Measurements from ENCODE around the gene SIX4. TPM values are rescaled to one million over a fixed set of nuclear protein-coding genes. Genes with fewer than 3 reads are reported as not detected.

SIX4 gene
- total and polyA plus RNA-seq, 10 of the 15 experiments (the other 5 are each of a cell fraction or from before 2014, with no cell fraction given) = 0.04 to 0.26 (median 0.06) TPM; not detected in 5

DNA sequence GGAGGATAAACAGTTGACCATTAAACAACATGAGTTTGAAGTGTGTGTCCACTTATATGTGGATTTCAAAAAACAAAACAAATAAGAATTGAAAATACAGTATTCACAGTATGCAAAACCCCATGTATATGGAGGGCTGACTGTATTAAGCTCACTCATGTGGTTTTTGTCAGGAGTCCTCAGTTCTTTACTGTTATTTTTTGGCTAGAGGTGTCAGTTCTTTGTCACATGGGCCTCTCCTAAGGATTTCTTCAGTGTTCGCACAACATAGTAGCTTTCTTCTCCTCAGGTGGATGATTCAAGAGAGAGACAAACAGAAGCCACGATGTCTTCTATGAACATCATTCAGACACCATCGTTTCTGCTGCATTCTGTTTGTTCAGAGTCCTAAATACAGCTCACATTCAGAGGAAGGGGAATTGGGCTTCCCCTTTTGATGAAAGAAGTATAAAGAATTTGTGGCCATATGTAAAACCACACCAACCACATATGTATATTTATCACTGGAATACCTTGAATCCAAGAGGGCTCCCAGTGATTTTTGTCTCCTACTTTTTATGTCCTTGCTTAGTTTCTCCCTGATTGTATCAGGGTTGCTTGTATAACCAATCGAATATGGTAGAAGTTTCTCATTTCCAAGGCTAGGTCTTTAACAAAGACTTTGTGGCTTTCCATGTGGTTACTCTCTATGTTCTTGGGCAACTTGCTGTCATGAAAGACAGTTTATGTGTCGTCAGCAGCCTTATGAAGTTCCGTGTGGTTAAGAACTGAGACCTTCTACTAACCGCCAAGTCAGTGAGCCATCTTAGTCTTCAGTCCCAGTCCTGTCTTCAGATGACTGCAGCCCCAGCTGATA, 29.3 kb upstream of the SIX4 start (continued):
- TF ChIP-seq, protein P1, sequence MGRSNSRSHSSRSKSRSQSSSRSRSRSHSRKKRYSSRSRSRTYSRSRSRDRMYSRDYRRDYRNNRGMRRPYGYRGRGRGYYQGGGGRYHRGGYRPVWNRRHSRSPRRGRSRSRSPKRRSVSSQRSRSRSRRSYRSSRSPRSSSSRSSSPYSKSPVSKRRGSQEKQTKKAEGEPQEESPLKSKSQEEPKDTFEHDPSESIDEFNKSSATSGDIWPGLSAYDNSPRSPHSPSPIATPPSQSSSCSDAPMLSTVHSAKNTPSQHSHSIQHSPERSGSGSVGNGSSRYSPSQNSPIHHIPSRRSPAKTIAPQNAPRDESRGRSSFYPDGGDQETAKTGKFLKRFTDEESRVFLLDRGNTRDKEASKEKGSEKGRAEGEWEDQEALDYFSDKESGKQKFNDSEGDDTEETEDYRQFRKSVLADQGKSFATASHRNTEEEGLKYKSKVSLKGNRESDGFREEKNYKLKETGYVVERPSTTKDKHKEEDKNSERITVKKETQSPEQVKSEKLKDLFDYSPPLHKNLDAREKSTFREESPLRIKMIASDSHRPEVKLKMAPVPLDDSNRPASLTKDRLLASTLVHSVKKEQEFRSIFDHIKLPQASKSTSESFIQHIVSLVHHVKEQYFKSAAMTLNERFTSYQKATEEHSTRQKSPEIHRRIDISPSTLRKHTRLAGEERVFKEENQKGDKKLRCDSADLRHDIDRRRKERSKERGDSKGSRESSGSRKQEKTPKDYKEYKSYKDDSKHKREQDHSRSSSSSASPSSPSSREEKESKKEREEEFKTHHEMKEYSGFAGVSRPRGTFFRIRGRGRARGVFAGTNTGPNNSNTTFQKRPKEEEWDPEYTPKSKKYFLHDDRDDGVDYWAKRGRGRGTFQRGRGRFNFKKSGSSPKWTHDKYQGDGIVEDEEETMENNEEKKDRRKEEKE (IDR thresholded peaks at IDR 0.05) = no peak
- TF ChIP-seq POLR2AphosphoS2 (IDR thresholded peaks at IDR 0.05; ENCODE audit: low read depth, low read length) = no peak
- TF ChIP-seq POLR2AphosphoS5 (IDR thresholded peaks at IDR 0.05; ENCODE audit: low read length) = no peak
- TF ChIP-seq CREM (IDR thresholded peaks at IDR 0.05; ENCODE audit: low read depth) = peak; percentile 93
- TF ChIP-seq, protein P2, sequence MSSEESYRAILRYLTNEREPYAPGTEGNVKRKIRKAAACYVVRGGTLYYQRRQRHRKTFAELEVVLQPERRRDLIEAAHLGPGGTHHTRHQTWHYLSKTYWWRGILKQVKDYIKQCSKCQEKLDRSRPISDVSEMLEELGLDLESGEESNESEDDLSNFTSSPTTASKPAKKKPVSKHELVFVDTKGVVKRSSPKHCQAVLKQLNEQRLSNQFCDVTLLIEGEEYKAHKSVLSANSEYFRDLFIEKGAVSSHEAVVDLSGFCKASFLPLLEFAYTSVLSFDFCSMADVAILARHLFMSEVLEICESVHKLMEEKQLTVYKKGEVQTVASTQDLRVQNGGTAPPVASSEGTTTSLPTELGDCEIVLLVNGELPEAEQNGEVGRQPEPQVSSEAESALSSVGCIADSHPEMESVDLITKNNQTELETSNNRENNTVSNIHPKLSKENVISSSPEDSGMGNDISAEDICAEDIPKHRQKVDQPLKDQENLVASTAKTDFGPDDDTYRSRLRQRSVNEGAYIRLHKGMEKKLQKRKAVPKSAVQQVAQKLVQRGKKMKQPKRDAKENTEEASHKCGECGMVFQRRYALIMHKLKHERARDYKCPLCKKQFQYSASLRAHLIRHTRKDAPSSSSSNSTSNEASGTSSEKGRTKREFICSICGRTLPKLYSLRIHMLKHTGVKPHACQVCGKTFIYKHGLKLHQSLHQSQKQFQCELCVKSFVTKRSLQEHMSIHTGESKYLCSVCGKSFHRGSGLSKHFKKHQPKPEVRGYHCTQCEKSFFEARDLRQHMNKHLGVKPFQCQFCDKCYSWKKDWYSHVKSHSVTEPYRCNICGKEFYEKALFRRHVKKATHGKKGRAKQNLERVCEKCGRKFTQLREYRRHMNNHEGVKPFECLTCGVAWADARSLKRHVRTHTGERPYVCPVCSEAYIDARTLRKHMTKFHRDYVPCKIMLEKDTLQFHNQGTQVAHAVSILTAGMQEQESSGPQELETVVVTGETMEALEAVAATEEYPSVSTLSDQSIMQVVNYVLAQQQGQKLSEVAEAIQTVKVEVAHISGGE (CRISPR knock-in tag; IDR thresholded peaks at IDR 0.05) = no peak
- TF ChIP-seq, protein P3, sequence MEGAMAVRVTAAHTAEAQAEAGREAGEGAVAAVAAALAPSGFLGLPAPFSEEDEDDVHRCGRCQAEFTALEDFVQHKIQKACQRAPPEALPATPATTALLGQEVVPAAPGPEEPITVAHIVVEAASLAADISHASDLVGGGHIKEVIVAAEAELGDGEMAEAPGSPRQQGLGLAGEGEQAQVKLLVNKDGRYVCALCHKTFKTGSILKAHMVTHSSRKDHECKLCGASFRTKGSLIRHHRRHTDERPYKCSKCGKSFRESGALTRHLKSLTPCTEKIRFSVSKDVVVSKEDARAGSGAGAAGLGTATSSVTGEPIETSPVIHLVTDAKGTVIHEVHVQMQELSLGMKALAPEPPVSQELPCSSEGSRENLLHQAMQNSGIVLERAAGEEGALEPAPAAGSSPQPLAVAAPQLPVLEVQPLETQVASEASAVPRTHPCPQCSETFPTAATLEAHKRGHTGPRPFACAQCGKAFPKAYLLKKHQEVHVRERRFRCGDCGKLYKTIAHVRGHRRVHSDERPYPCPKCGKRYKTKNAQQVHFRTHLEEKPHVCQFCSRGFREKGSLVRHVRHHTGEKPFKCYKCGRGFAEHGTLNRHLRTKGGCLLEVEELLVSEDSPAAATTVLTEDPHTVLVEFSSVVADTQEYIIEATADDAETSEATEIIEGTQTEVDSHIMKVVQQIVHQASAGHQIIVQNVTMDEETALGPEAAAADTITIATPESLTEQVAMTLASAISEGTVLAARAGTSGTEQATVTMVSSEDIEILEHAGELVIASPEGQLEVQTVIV (IDR thresholded peaks at IDR 0.05; ENCODE audit: borderline replicate concordance, partially characterized antibody) = no peak
- TF ChIP-seq, protein P4, sequence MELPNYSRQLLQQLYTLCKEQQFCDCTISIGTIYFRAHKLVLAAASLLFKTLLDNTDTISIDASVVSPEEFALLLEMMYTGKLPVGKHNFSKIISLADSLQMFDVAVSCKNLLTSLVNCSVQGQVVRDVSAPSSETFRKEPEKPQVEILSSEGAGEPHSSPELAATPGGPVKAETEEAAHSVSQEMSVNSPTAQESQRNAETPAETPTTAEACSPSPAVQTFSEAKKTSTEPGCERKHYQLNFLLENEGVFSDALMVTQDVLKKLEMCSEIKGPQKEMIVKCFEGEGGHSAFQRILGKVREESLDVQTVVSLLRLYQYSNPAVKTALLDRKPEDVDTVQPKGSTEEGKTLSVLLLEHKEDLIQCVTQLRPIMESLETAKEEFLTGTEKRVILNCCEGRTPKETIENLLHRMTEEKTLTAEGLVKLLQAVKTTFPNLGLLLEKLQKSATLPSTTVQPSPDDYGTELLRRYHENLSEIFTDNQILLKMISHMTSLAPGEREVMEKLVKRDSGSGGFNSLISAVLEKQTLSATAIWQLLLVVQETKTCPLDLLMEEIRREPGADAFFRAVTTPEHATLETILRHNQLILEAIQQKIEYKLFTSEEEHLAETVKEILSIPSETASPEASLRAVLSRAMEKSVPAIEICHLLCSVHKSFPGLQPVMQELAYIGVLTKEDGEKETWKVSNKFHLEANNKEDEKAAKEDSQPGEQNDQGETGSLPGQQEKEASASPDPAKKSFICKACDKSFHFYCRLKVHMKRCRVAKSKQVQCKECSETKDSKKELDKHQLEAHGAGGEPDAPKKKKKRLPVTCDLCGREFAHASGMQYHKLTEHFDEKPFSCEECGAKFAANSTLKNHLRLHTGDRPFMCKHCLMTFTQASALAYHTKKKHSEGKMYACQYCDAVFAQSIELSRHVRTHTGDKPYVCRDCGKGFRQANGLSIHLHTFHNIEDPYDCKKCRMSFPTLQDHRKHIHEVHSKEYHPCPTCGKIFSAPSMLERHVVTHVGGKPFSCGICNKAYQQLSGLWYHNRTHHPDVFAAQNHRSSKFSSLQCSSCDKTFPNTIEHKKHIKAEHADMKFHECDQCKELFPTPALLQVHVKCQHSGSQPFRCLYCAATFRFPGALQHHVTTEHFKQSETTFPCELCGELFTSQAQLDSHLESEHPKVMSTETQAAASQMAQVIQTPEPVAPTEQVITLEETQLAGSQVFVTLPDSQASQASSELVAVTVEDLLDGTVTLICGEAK (IDR thresholded peaks at IDR 0.05; ENCODE audit: borderline replicate concordance) = no peak
- TF ChIP-seq CHD4 (IDR thresholded peaks at IDR 0.05) = no peak
- no peak for TF ChIP-seq ZNF384 (IDR thresholded peaks at IDR 0.05; ENCODE audit: borderline replicate concordance, low read depth, low read length)
- TF ChIP-seq ZNF622 (IDR thresholded peaks at IDR 0.05) = no peak
- TF ChIP-seq, protein P5, sequence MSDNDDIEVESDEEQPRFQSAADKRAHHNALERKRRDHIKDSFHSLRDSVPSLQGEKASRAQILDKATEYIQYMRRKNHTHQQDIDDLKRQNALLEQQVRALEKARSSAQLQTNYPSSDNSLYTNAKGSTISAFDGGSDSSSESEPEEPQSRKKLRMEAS (IDR thresholded peaks at IDR 0.05; ENCODE audit: low read depth, low read length) = no peak; the same call in 1 of the 2 replicates
- TF ChIP-seq NR2C1 (IDR thresholded peaks at IDR 0.05) = no peak
- TF ChIP-seq, protein P6, sequence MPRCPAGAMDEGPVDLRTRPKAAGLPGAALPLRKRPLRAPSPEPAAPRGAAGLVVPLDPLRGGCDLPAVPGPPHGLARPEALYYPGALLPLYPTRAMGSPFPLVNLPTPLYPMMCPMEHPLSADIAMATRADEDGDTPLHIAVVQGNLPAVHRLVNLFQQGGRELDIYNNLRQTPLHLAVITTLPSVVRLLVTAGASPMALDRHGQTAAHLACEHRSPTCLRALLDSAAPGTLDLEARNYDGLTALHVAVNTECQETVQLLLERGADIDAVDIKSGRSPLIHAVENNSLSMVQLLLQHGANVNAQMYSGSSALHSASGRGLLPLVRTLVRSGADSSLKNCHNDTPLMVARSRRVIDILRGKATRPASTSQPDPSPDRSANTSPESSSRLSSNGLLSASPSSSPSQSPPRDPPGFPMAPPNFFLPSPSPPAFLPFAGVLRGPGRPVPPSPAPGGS (IDR thresholded peaks at IDR 0.05; ENCODE audit: borderline replicate concordance, insufficient read depth, low read depth, low read length, poor library complexity, severe bottlenecking) = no peak

Measured in GM12878 (cell line).